Measurements from ENCODE around the gene ADGRL2. TPM values are rescaled to one million over a fixed set of nuclear protein-coding genes. Genes with fewer than 3 reads are reported as not detected.

ADGRL2 gene
- total RNA-seq, 1 donor from 2014 or later = 270 TPM

DNA sequence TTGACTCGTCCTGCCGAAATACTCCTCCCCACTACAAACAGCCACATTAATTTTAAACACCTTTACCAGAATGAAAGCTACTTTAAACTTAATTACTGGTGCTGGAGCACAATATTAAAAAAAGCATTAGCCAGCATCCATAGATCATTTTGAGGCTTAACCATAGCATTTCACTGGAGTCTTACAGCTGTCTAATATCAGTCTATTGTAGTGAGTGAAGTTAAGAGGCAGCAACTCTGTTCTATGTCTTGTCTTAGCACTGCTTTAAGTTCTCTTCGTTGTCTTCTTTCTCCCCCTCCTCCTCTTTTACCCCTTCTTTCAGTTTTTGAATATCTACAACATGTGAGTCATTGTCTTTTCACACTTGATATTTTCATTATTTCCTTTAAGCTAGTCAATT is 49.3 kb downstream of the ADGRL2 start:
- no peak for DNase-seq (ENCODE audit: low spot score)
- no peaks in the 10 kb centered on the region for H3K9me3 ChIP-seq (ENCODE audit: low read depth)
- TF ChIP-seq EZH2 (IDR thresholded peaks at IDR 0.05) (no peak), EZH2phosphoT487 (IDR thresholded peaks at IDR 0.05) (no peak), CTCF (IDR thresholded peaks at IDR 0.05) (no peak)
- Mint-ChIP-seq H3K4me1 (peaks cover 59% of the 10 kb centered on the region), H3K4me3 (no peak overlapping the region), H3K27ac (no peak overlapping the region), H3K36me3 (peaks cover 20% of the 10 kb centered on the region), H3K27me3 (ENCODE audit: insufficient read depth, low read depth) (no peaks in the 10 kb centered on the region), H3K9me3 (no peaks in the 10 kb centered on the region)
- H4K20me1 ChIP-seq (ENCODE audit: low read depth) = peaks cover 87% of the 10 kb centered on the region
- no peak overlapping the region for H2AFZ ChIP-seq (replicated peaks)
- peak overlapping the region; percentile 87 for H3K27ac ChIP-seq
- H3K9ac ChIP-seq = no peak overlapping the region
- peaks cover 58% of the 10 kb centered on the region for H3F3A ChIP-seq (ENCODE audit: low read depth)
- H3K4me2 ChIP-seq = peak overlapping the region; percentile 71
- H3K36me3 ChIP-seq = peaks cover 8% of the 10 kb centered on the region
- peaks cover 86% of the 10 kb centered on the region for H3K4me1 ChIP-seq
- peaks cover 100% of the 10 kb centered on the region for H3K79me2 ChIP-seq (ENCODE audit: low read depth)
- no peak overlapping the region for H3K4me3 ChIP-seq
- H3K27me3 ChIP-seq = no peaks in the 10 kb centered on the region

DNA sequence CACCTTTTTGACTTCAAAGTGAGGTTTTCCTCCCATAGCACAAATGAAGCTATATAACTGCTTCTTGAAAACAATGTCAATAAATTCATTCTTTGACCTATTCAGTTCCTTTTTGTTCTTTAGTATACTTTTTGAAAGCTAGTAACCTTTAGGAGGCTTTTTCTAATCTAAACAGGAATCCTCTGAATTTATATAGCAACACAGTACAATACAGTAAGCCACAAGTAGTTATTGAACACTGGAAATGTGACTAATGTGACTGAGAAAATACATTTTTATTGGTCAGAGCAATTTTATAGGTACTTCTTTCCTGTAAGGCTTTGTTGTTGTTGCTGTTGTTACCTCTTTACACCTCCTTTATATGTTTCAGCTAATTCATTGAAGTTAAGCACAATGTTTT is 49.8 kb downstream of the ADGRL2 start:
- Mint-ChIP-seq H3K27ac (no peak overlapping the region), H3K36me3 (peaks cover 17% of the 10 kb centered on the region), H3K4me3 (no peak overlapping the region), H3K4me1 (peaks cover 59% of the 10 kb centered on the region), H3K9me3 (no peaks in the 10 kb centered on the region), H3K27me3 (ENCODE audit: insufficient read depth, low read depth) (no peaks in the 10 kb centered on the region)
- no peak for DNase-seq (ENCODE audit: low spot score)
- Histone ChIP-seq H3K4me2 (peak overlapping the region; percentile 71), H3K27ac (peak overlapping the region; percentile 42), H3K36me3 (peaks cover 5% of the 10 kb centered on the region), H2AFZ (replicated peaks) (no peak overlapping the region), H3F3A (ENCODE audit: low read depth) (peaks cover 53% of the 10 kb centered on the region), H3K79me2 (ENCODE audit: low read depth) (peaks cover 100% of the 10 kb centered on the region), H3K27me3 (no peaks in the 10 kb centered on the region), H3K9me3 (ENCODE audit: low read depth) (no peaks in the 10 kb centered on the region), H3K4me3 (no peak overlapping the region), H3K4me1 (peaks cover 86% of the 10 kb centered on the region), H4K20me1 (ENCODE audit: low read depth) (peaks cover 91% of the 10 kb centered on the region), H3K9ac (no peak overlapping the region)
- TF ChIP-seq EZH2 (IDR thresholded peaks at IDR 0.05) (no peak), EZH2phosphoT487 (IDR thresholded peaks at IDR 0.05) (no peak), CTCF (IDR thresholded peaks at IDR 0.05) (no peak)

DNA sequence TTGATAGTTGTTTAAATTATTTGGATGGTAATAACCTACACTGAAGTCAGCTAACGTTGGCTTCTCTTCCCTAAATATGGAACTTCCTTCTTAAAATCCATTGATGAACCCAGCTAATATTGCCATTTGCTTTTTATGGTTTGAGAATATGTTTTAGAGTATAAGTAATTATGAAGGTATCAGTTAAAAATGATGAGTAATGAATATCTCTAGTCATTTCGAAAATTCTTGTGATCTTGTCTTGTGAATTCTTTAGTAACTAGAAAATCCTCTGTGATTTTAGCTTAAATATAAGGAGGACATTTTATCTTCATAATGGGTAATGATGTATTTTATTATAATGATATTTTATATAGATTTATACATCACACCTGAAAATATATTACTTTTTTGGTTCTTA is 50.5 kb downstream of the ADGRL2 start:
- DNase-seq (ENCODE audit: low spot score) = no peak
- Histone ChIP-seq H4K20me1 (ENCODE audit: low read depth) (peaks cover 98% of the 10 kb centered on the region), H3K79me2 (ENCODE audit: low read depth) (peaks cover 100% of the 10 kb centered on the region), H3K9me3 (ENCODE audit: low read depth) (no peaks in the 10 kb centered on the region), H2AFZ (replicated peaks) (no peak overlapping the region), H3K36me3 (no peaks in the 10 kb centered on the region), H3K4me3 (no peak overlapping the region), H3K27ac (peak overlapping the region; percentile 42), H3K27me3 (no peaks in the 10 kb centered on the region), H3F3A (ENCODE audit: low read depth) (peaks cover 46% of the 10 kb centered on the region), H3K9ac (no peak overlapping the region), H3K4me2 (no peak overlapping the region), H3K4me1 (peaks cover 86% of the 10 kb centered on the region)
- Mint-ChIP-seq H3K36me3 (peaks cover 15% of the 10 kb centered on the region), H3K27me3 (ENCODE audit: insufficient read depth, low read depth) (no peaks in the 10 kb centered on the region), H3K27ac (no peak overlapping the region), H3K4me3 (no peak overlapping the region), H3K4me1 (peaks cover 66% of the 10 kb centered on the region), H3K9me3 (no peaks in the 10 kb centered on the region)
- TF ChIP-seq CTCF (IDR thresholded peaks at IDR 0.05) (no peak), EZH2phosphoT487 (IDR thresholded peaks at IDR 0.05) (no peak), EZH2 (IDR thresholded peaks at IDR 0.05) (no peak)

Measured in neural progenitor cell (in vitro differentiated cells).